Posterior cingulate gyrus (tissue), 11 donors: Measurements from ENCODE around the gene TNS1.
"Not testable (repeated sequence)": the region's sequence is repeated elsewhere in the genome, so short reads cannot be mapped to it uniquely, and the experiment has no call there.

ENCODE experiments used
- DNase-seq, 10 donors: peaks; one replicate each; pipeline versions ENCODE4 v3.0.0 to v3.0.0-alpha.2; 2020 to 2021; ENCODE audit warnings: mixed read lengths in 3 of 10
- intact Hi-C: fragments of 100-400 bp; cut with DNase I; formaldehyde crosslinking; loops from one replicate; pipeline ENCODE4 v1.15.1; 2023

Gene TNS1

GRCh38 chr2:218018842-218019125, 16.0 kb upstream of the TNS1 start:
- intact Hi-C loops, DNase-seq: not testable (repeated sequence)

- peak in 2 of 10 donors; percentile 77 to 79 for DNase-seq
Measured at GRCh38 chr2:218017211-218018053, 14.6 kb upstream of the TNS1 start.

GRCh38 chr2:218016810-218017209, 14.0 kb upstream of the TNS1 start:
- intact Hi-C loops: no loop called here
- peak in 1 of 10 donors; percentile 16 for DNase-seq

More at GRCh38 chr2:218017211-218018053, 14.6 kb upstream of the TNS1 start:
- intact Hi-C loops: no loop called here

DNA sequence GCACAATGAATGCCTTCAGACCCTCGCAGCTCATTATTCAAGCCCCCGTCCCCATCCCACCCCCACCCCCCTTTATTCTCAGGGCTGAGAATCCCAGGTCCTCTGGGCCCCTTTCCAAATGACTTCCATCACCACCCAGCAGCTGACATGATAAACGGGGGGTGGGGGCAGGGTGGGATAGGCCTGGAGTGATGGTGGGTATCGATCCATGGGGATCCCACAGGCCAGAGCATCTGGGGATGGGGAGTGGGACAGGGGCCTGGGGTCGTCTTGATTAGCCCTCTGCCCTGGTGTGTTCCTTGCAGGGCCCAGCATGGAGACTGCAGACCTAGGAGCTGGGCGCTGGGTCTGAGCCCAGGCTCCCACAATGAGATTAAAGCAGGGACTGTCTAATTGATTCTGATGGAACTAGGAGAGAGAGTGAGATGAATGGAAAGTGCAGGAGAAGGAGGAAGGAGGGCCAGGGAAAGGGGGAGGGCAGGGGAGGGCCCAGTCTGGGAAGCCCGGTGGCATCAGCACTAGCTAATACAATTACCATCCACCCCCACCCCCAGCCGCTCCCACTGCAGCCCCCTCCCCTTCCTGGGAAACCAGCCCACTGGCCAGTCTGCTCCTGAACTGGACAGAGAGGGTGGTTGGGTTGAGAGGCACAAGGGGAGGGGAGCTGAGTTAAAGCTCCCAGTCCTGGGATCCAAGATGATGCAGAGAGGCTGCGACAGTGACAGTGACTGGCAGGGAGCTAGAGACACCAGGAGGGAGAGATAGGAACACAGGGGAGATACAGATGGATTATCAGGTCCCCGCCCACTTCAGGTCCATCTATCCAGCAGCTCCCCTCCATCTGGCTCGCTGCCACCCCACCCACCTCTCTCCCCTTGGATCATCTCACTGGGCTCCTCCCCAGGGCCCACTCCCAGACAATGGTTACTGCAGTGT, 13.1 kb upstream of the TNS1 start:
- peak in 3 of 10 donors; percentile 33 to 79 (median 75) for DNase-seq

GRCh38 chr2:218014706-218015585, 12.2 kb upstream of the TNS1 start:
- peak in 3 of 10 donors; percentile 27 to 62 (median 29) for DNase-seq
- intact Hi-C loops: no loop called here

More for the DNA sequence above, 13.1 kb upstream of the TNS1 start:
- intact Hi-C loops: no loop called here

- intact Hi-C loops: no loop called here
- DNase-seq: no peak
Measured at GRCh38 chr2:218013289-218013688, 10.5 kb upstream of the TNS1 start.

DNA sequence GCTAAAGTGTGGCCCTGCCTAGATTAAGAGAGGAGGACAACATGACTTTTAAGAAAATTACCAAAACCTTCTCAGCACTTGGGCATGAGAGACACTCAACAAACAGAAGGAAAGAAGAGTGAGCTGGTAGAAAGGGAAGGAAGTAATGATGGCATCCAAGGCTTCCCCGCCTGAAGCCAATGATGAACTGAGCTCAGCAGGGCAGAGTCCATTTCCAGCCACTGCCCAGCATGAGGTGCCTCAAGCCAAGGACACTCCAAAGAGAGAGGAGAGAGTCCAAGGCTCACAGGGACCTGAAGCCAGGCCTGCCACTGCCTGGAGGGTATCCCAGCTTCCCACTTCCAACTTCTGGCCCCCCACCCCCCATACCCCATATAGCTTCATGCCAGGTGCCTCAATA, 9.5 kb upstream of the TNS1 start:
- intact Hi-C loops: no loop called here
- DNase-seq: no peak

- DNase-seq: no peak
- intact Hi-C loops: no loop called here
Measured at GRCh38 chr2:218011653-218012040, 8.9 kb upstream of the TNS1 start.

- no peak for DNase-seq
- intact Hi-C loops: no loop called here
Measured at GRCh38 chr2:218010984-218011652, 8.3 kb upstream of the TNS1 start.

DNA sequence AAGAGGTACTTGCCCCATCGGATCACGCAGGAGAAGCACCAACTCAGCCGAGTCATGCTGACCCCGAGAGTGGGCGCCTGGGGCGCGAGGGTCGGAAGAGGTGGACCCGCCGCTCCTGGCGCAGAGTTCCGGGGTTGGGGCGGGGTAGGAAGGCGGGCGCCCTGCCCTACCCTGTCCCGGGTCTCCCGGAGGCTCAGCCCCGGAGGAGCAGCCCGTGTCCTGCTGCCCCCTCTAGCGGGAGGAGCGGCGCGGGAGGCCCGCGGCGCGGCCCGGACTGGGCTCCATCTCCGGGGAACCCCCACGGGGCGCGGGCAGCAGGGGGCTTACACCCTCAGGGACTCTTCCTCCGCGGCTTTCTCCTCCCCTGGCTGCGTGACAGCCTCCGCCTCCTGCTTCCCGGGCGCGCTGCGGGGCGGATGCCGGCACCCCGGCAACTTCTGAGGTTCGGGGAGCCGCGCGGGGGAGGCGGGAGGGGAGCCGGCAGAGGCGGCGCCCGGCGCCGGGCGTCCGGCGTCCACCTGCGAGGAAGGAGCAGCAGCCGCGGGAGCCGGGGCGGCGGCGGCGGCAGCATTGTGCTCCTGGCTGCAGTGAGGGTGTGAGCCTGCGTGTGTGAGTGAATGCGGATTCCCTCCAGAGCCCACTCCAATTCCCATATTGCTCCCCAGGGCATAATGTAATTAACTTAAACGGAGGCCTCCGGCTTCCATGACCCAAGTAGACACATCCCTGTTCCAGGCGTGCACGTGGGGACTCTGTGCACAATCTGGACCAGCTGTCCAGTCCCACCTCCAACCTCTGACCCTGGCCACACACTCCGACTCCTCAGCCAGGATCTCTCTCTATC, 7.6 kb upstream of the TNS1 start:
- DNase-seq: peak in 3 of 10 donors; percentile 42 to 88 (median 47)
- intact Hi-C loops: no loop called here

DNA sequence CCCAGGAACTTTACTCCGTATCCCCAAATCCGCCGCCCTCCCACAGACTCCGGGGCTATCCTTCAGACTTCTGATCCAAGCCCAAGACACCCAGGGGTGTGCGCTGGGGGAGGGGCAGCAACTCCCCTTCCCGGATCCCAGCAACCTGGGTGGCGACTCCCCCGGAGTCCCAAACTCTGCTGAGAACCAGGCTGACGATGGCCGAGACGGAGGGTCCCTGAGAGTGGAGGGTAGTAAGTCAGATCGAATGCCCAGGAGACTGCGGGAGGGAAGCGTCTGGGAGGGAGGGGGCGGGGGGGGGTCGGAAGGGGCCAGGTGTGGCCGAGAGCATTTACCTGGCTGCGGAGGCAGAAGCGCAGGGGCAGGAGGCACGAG, 7.0 kb upstream of the TNS1 start:
- no peak for DNase-seq
- intact Hi-C loops: no loop called here

DNA sequence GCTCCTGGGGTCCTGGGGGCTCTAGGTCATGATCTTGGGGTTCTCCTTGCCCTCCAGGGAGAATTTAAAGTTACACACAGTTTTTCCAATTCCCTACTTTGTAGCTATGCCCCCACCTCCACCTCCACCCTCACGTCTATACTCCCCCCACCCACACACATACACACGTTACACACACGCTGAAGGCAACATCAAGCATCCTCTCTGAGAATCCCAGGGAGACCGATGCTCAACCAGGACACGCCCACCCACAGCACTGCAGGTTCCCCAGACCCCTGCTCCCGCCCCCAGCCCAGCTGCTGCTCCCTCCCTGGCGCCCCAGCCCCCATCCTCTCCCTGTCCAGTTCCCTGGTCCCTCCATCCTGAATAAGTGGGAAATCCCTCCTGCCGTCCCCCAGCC, 6.4 kb upstream of the TNS1 start:
- intact Hi-C loops: no loop called here
- DNase-seq: no peak

DNA sequence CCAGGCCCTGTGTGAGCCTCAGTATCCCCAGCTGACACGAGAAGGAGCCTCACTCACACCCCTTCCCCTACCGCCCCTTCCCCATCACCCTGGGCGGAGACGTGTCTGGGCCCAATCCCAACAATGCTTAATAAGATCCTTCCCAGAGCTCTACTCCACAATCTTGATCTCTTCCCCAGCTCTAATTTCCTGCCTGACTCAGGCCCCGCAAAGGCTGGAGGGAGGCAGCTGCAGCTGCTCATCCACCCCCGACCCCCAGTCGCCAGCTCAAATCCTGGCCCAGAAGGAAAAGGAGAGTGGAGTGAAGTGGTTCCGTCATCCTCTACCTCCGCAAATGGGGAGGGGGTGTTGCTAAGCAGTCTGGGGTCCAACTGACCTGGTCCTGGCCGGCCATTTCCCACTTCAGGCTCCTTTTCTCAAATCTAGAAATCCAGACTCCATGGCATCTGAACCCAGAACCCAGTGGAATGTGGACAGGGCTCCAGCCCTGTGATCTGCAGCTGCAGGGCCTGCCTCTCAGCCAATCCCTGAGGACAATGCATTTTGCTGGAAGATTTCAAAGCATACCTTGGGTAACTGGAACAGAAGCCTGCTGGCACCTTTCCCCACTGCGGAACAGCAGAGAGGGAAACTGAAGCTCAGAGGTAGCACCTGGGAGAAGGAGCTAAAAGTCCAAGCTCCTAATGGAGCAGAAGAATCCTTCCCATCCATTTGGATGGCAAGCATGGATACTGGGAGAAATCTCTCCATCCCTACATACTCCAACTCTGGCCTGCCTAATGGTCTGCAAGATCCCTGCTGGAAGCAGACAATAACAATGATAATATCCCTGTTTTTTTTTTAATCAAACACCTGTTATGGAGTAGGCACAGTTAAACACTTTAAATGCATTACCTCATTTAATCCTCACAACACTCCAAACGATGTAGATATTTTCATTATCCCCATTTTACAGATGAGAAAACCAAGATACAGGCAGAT, 5.6 kb upstream of the TNS1 start:
- DNase-seq: no peak

GRCh38 chr2:218006741-218007140, 3.9 kb upstream of the TNS1 start:
- intact Hi-C loops: no loop called here
- DNase-seq: no peak

More for the DNA sequence above, 5.6 kb upstream of the TNS1 start:
- intact Hi-C loops: no loop called here

- intact Hi-C loops: no loop called here
- no peak for DNase-seq
Measured at GRCh38 chr2:218005486-218005885, 2.7 kb upstream of the TNS1 start.

DNA sequence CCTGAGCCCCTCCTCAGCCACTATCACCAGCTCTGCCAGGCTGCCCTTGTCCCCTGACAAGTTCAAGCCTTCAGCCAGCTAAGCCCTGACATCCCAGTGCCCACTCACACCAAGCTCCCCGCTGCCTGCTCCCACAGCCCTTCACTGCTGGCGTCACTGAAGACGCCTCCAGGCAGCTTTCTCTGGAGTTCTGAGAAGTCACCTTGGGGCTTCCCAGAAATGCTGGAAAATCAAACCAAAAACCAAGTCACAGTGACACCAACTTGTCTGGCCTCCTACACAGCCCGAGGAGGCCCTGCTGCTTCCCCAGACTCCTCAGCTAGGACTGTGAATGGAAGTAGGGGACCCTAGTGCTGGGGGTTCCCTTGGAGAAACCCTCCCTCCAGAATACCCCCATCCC, 2.2 kb upstream of the TNS1 start:
- intact Hi-C loops: no loop called here
- no peak for DNase-seq

- intact Hi-C loops: no loop called here
- DNase-seq: peak in 1 of 10 donors; percentile 46
Measured at GRCh38 chr2:218003981-218004419, 1.2 kb upstream of the TNS1 start.
